ENCODE measurements around the gene CLEC18C. TPM values are rescaled to one million over a fixed set of nuclear protein-coding genes. Genes with fewer than 3 reads are reported as not detected.
"Not testable (repeated sequence)": the region's sequence is repeated elsewhere in the genome, so short reads cannot be mapped to it uniquely, and the experiment has no call there.

The CLEC18C gene
- polyA plus RNA-seq, 2 of the 4 experiments (the other 2 are of a cell fraction) = 0.15 to 0.16 TPM

- H3K9me3 ChIP-seq; H3K4me2 ChIP-seq; CTCF ChIA-PET; FAIRE-seq; H3K27ac ChIP-seq; ATAC-seq; H3K4me3 ChIP-seq; POLR2A ChIA-PET; DNase-seq (ENCODE audit: low read depth in 1 of 2, low spot score in 1 of 2); H3K4me1 ChIP-seq: not testable (repeated sequence)
- no CpG with 5 or more reads among the region's 24 CpGs for WGBS (ENCODE audit: missing lambda C conversion rate)
Measured at GRCh38 chr16:70224645-70225044, 51.1 kb downstream of the CLEC18C start.

- not testable (repeated sequence) for FAIRE-seq
Measured at GRCh38 chr16:70225430-70225829, 51.8 kb downstream of the CLEC18C start.

GRCh38 chr16:70226024-70226423, 52.4 kb downstream of the CLEC18C start:
- H3K4me1 ChIP-seq = peaks cover 11% of the 10 kb centered on the region; the same call in 1 of the 3 replicates
- H3K27ac ChIP-seq; CTCF ChIA-PET; H3K4me3 ChIP-seq; H3K9me3 ChIP-seq; ATAC-seq; DNase-seq (ENCODE audit: low read depth in 1 of 2, low spot score in 1 of 2); FAIRE-seq; H3K4me2 ChIP-seq: not testable (repeated sequence)
- POLR2A ChIA-PET = interaction anchor here (0.7 kb wide), 1 partner anchor 238 kb away, joined by 6 read pairs; no protein-coding TSS in a partner anchor

More at GRCh38 chr16:70225430-70225829, 51.8 kb downstream of the CLEC18C start:
- peaks cover 11% of the 10 kb centered on the region; the same call in 1 of the 3 replicates for H3K4me1 ChIP-seq
- H3K9me3 ChIP-seq; H3K4me2 ChIP-seq; CTCF ChIA-PET; H3K27ac ChIP-seq; H3K4me3 ChIP-seq; DNase-seq (ENCODE audit: low read depth in 1 of 2, low spot score in 1 of 2); ATAC-seq: not testable (repeated sequence)
- 93% methylated on average over 4 of the region's 4 CpGs for WGBS (ENCODE audit: missing lambda C conversion rate)
- POLR2A ChIA-PET = interaction anchor here (0.7 kb wide), 1 partner anchor 238 kb away, joined by 6 read pairs; no protein-coding TSS in a partner anchor

- FAIRE-seq; H3K4me2 ChIP-seq; CTCF ChIA-PET; ATAC-seq; POLR2A ChIA-PET; H3K27ac ChIP-seq; DNase-seq (ENCODE audit: low read depth in 1 of 2, low spot score in 1 of 2); H3K9me3 ChIP-seq; H3K4me3 ChIP-seq: not testable (repeated sequence)
- 85% methylated on average over 3 of the region's 3 CpGs for WGBS (ENCODE audit: missing lambda C conversion rate)
- peaks cover 16% of the 10 kb centered on the region; the same call in 1 of the 3 replicates for H3K4me1 ChIP-seq
Measured at GRCh38 chr16:70231831-70232230, 58.2 kb downstream of the CLEC18C start.

Small RNA genes within 50 kb of the gene (small RNA-seq; reads per million reads assigned to genes)
- gene AC009060.2 = 0 reads per million in 6 experiments

Other genes with a start within 250 kb of the CLEC18C start
- gene CLEC18A, start 222.5 kb upstream of the CLEC18C start, polyA plus RNA-seq (2011; rRNA removed) = not detected in 2 replicates
- 0.23 to 0.33 TPM (median 0.25 TPM) in 3 replicates for gene CLEC18A, start 222.5 kb upstream of the CLEC18C start, polyA plus RNA-seq (2017; fragmentation: RNase III; extraction: RNeasy Plus Mini Kit Qiagen cat#74134 plus additional on column Dnase treatment)
- gene PDPR, start 59.5 kb upstream of the CLEC18C start, polyA plus RNA-seq (2011; rRNA removed) = 25.6 and 30.6 TPM in 2 replicates
- 13.1 to 13.7 TPM (median 13.4 TPM) in 3 replicates for gene PDPR, start 59.5 kb upstream of the CLEC18C start, polyA plus RNA-seq (2017; fragmentation: RNase III; extraction: RNeasy Plus Mini Kit Qiagen cat#74134 plus additional on column Dnase treatment)
- 12.9 and 15.0 TPM in 2 replicates for gene EXOSC6, start 78.2 kb downstream of the CLEC18C start, polyA plus RNA-seq (2011; rRNA removed)
- 10.8 to 12.2 TPM (median 11.7 TPM) in 3 replicates for gene EXOSC6, start 78.2 kb downstream of the CLEC18C start, polyA plus RNA-seq (2017; fragmentation: RNase III; extraction: RNeasy Plus Mini Kit Qiagen cat#74134 plus additional on column Dnase treatment)
- 325 and 344 TPM in 2 replicates for gene AARS1, start 115.7 kb downstream of the CLEC18C start, polyA plus RNA-seq (2011; rRNA removed)
- 123 to 137 TPM (median 134 TPM) in 3 replicates for gene AARS1, start 115.7 kb downstream of the CLEC18C start, polyA plus RNA-seq (2017; fragmentation: RNase III; extraction: RNeasy Plus Mini Kit Qiagen cat#74134 plus additional on column Dnase treatment)
- gene DDX19B, start 125.4 kb downstream of the CLEC18C start, polyA plus RNA-seq (2011; rRNA removed) = 50.6 and 59.4 TPM in 2 replicates
- 26.9 to 27.2 TPM (median 27.0 TPM) in 3 replicates for gene DDX19B, start 125.4 kb downstream of the CLEC18C start, polyA plus RNA-seq (2017; fragmentation: RNase III; extraction: RNeasy Plus Mini Kit Qiagen cat#74134 plus additional on column Dnase treatment)
- 40.4 and 41.9 TPM in 2 replicates for gene DDX19A, start 173.1 kb downstream of the CLEC18C start, polyA plus RNA-seq (2011; rRNA removed)
- gene DDX19A, start 173.1 kb downstream of the CLEC18C start, polyA plus RNA-seq (2017; fragmentation: RNase III; extraction: RNeasy Plus Mini Kit Qiagen cat#74134 plus additional on column Dnase treatment) = 41.3 to 46.2 TPM (median 43.8 TPM) in 3 replicates